Esophagus muscularis mucosa (tissue), 4 donors: ENCODE data around the gene UPB1.

Experiments
- CTCF ChIP-seq, 3 experiments: fragments of 200-600 bp in 2 of 3; fragments of 450-650 bp in 1 of 3; sonication (generic) in 2 of 3; IDR thresholded peaks; one replicate each; pipeline ENCODE4 v1.5.1; 2017 to 2019; ENCODE audit warnings: antibody characterized with exemption in 3 of 3, mild to moderate bottlenecking in 2 of 3, moderate library complexity in 1 of 3
- EP300 ChIP-seq: sonication (generic); formaldehyde crosslinking; IDR thresholded peaks from one replicate; pipeline ENCODE4 v1.6.1; 2017; ENCODE audit warnings: antibody characterized with exemption
- POLR2A ChIP-seq: fragments of 450-650 bp; IDR thresholded peaks from one replicate; pipeline ENCODE4 v1.6.1; 2017; ENCODE audit warnings: antibody characterized with exemption, moderate library complexity, mild to moderate bottlenecking, low read depth
- POLR2AphosphoS5 ChIP-seq, 2 donors: sonication (generic); formaldehyde crosslinking; IDR thresholded peaks; one replicate each; pipeline ENCODE4 v1.6.1; 2017; ENCODE audit warnings: antibody characterized with exemption in 2 of 2

GRCh38 chr22:24532075-24532474, 36.9 kb downstream of the UPB1 start:
- no peak for TF ChIP-seq POLR2A
- TF ChIP-seq CTCF (IDR thresholded peaks at IDR 0.05): no peak
- TF ChIP-seq POLR2AphosphoS5 (IDR thresholded peaks at IDR 0.05): no peak
- no peak for TF ChIP-seq EP300
